ENCODE results near the gene GGACT. TPM values are rescaled to one million over a fixed set of nuclear protein-coding genes. Genes with fewer than 3 reads are reported as not detected.
"Not testable (repeated sequence)": the region's sequence is repeated elsewhere in the genome, so short reads cannot be mapped to it uniquely, and the experiment has no call there.

The GGACT gene
- total and polyA plus RNA-seq, 4 experiments from 2014 or later = 4.4 to 9.6 (median 7.2) TPM

- Histone ChIP-seq H3K27ac (ENCODE audit: low read depth, low read length) (no peak overlapping the region), H3K4me1 (ENCODE audit: insufficient read depth, low read length) (peaks cover 15% of the 10 kb centered on the region), H3K4me3 (ENCODE audit: low read length in 2 of 2) (no peak overlapping the region), H3K27me3 (ENCODE audit: insufficient read depth, low read length) (no peaks in the 10 kb centered on the region), H3K36me3 (ENCODE audit: insufficient read depth, low read length) (no peaks in the 10 kb centered on the region), H3K9me3 (ENCODE audit: control insufficient read depth in 1 of 2, low read length in 2 of 2) (no peaks in the 10 kb centered on the region)
- intact Hi-C loops (cut with micrococcal nuclease) = no loop called here
- CTCF ChIA-PET (ENCODE audit: partially characterized antibody) = interaction anchor here (1.0 to 2.4 kb wide), 3 partner anchors 9 to 17 kb away, joined by 3 to 12 read pairs (median 8); no protein-coding TSS in a partner anchor
- Mint-ChIP-seq H3K36me3 (peaks cover 4 to 18% of the 10 kb centered on the region in 2 donors), H3K9me3 (no peaks in the 10 kb centered on the region), H3K4me1 (peaks cover 5 to 24% (median 8%) of the 10 kb centered on the region in 4 donors), H3K27me3 (no peaks in the 10 kb centered on the region), H3K27ac (peak overlapping the region in 1 of 7 donors; percentile 43), H3K4me3 (no peak overlapping the region)
- POLR2A ChIA-PET (ENCODE audit: partially characterized antibody) = no interaction called here
- no peak for DNase-seq
Observed at GRCh38 chr13:100525453-100526317, 62.9 kb downstream of the GGACT start.

- H3K27ac ChIP-seq (ENCODE audit: low read depth, low read length); H3K27me3 ChIP-seq (ENCODE audit: insufficient read depth, low read length); H3K9me3 ChIP-seq (ENCODE audit: control insufficient read depth in 1 of 2, low read length in 2 of 2); POLR2A ChIA-PET (ENCODE audit: partially characterized antibody); H3K36me3 ChIP-seq (ENCODE audit: insufficient read depth, low read length); H3K9me3 Mint-ChIP-seq; H3K4me3 ChIP-seq (ENCODE audit: low read length in 2 of 2); intact Hi-C loops (cut with micrococcal nuclease); DNase-seq; H3K27ac Mint-ChIP-seq; H3K27me3 Mint-ChIP-seq; H3K4me3 Mint-ChIP-seq: not testable (repeated sequence)
- Mint-ChIP-seq H3K36me3 (peaks cover 4 to 13% of the 10 kb centered on the region in 2 donors), H3K4me1 (peaks cover 5 to 24% (median 8%) of the 10 kb centered on the region in 4 donors)
- CTCF ChIA-PET (ENCODE audit: partially characterized antibody) = interaction anchor here (1.0 to 2.4 kb wide), 2 partner anchors 10 to 18 kb away, joined by 3 to 12 read pairs; no protein-coding TSS in a partner anchor
- H3K4me1 ChIP-seq (ENCODE audit: insufficient read depth, low read length) = peaks cover 15% of the 10 kb centered on the region
Observed at GRCh38 chr13:100524688-100525087, 63.9 kb downstream of the GGACT start.

- Mint-ChIP-seq H3K4me1 (peaks cover 5 to 20% (median 8%) of the 10 kb centered on the region in 4 donors), H3K27ac (no peak overlapping the region), H3K36me3 (peaks cover 4 to 6% of the 10 kb centered on the region in 2 donors), H3K9me3 (no peaks in the 10 kb centered on the region), H3K4me3 (no peak overlapping the region), H3K27me3 (no peaks in the 10 kb centered on the region)
- ChIA-PET POLR2A (ENCODE audit: partially characterized antibody) (no interaction called here), CTCF (ENCODE audit: partially characterized antibody) (interaction anchor here (0.8 to 2.4 kb wide), 2 partner anchors 9 to 11 kb away, joined by 3 to 12 read pairs; no protein-coding TSS in a partner anchor)
- intact Hi-C loops (cut with micrococcal nuclease) = no loop called here
- Histone ChIP-seq H3K4me3 (ENCODE audit: low read length in 2 of 2) (no peak overlapping the region), H3K36me3 (ENCODE audit: insufficient read depth, low read length) (no peaks in the 10 kb centered on the region), H3K4me1 (ENCODE audit: insufficient read depth, low read length) (peaks cover 15% of the 10 kb centered on the region), H3K9me3 (ENCODE audit: control insufficient read depth in 1 of 2, low read length in 2 of 2) (no peaks in the 10 kb centered on the region), H3K27ac (ENCODE audit: low read depth, low read length) (no peak overlapping the region), H3K27me3 (ENCODE audit: insufficient read depth, low read length) (no peaks in the 10 kb centered on the region)
- no peak for DNase-seq
Observed at GRCh38 chr13:100523981-100524386, 64.6 kb downstream of the GGACT start.

GRCh38 chr13:100523411-100523810 is 65.2 kb downstream of the GGACT start:
- H3K4me3 ChIP-seq (ENCODE audit: low read length in 2 of 2) = no peak overlapping the region
- H3K9me3 Mint-ChIP-seq = no peaks in the 10 kb centered on the region
- intact Hi-C loops (cut with micrococcal nuclease) = no loop called here
- peaks cover 6 to 21% (median 9%) of the 10 kb centered on the region in 4 donors for H3K4me1 Mint-ChIP-seq
- no peak overlapping the region for H3K4me3 Mint-ChIP-seq
- CTCF ChIA-PET (ENCODE audit: partially characterized antibody) = interaction anchor here (0.8 to 2.4 kb wide), 2 partner anchors 8 to 10 kb away, joined by 3 to 12 read pairs; no protein-coding TSS in a partner anchor
- H3K9me3 ChIP-seq (ENCODE audit: control insufficient read depth in 1 of 2, low read length in 2 of 2) = no peaks in the 10 kb centered on the region
- no peaks in the 10 kb centered on the region for H3K36me3 ChIP-seq (ENCODE audit: insufficient read depth, low read length)
- POLR2A ChIA-PET (ENCODE audit: partially characterized antibody) = no interaction called here
- peaks cover 19% of the 10 kb centered on the region for H3K4me1 ChIP-seq (ENCODE audit: insufficient read depth, low read length)
- no peaks in the 10 kb centered on the region for H3K27me3 Mint-ChIP-seq
- H3K27ac ChIP-seq (ENCODE audit: low read depth, low read length) = no peak overlapping the region
- H3K27ac Mint-ChIP-seq = peak overlapping the region in 1 of 7 donors; percentile 18
- peaks cover 2 to 4% of the 10 kb centered on the region in 2 donors for H3K36me3 Mint-ChIP-seq
- H3K27me3 ChIP-seq (ENCODE audit: insufficient read depth, low read length) = no peaks in the 10 kb centered on the region
- DNase-seq = no peak

GRCh38 chr13:100522618-100523309 is 65.8 kb downstream of the GGACT start:
- POLR2A ChIA-PET (ENCODE audit: partially characterized antibody) = no interaction called here
- Mint-ChIP-seq H3K27ac (peak overlapping the region in 1 of 7 donors; percentile 78), H3K9me3 (no peaks in the 10 kb centered on the region), H3K36me3 (peaks cover 2 to 4% of the 10 kb centered on the region in 2 donors), H3K27me3 (no peaks in the 10 kb centered on the region), H3K4me1 (peaks cover 12 to 27% (median 14%) of the 10 kb centered on the region in 4 donors), H3K4me3 (peak overlapping the region in 1 of 8 donors; percentile 7)
- no peak for DNase-seq
- H3K27ac ChIP-seq (ENCODE audit: low read depth, low read length) = no peak overlapping the region
- no peaks in the 10 kb centered on the region for H3K9me3 ChIP-seq (ENCODE audit: control insufficient read depth in 1 of 2, low read length in 2 of 2)
- H3K4me3 ChIP-seq (ENCODE audit: low read length in 2 of 2) = no peak overlapping the region
- no peaks in the 10 kb centered on the region for H3K27me3 ChIP-seq (ENCODE audit: insufficient read depth, low read length)
- intact Hi-C loops (cut with micrococcal nuclease) = no loop called here
- CTCF ChIA-PET (ENCODE audit: partially characterized antibody) = interaction anchor here (1.1 kb wide), 1 partner anchor 607 kb away, joined by 3 read pairs; no protein-coding TSS in a partner anchor
- H3K36me3 ChIP-seq (ENCODE audit: insufficient read depth, low read length) = no peaks in the 10 kb centered on the region
- peaks cover 25% of the 10 kb centered on the region for H3K4me1 ChIP-seq (ENCODE audit: insufficient read depth, low read length)

- Mint-ChIP-seq H3K27me3 (no peaks in the 10 kb centered on the region), H3K36me3 (peaks cover 2 to 4% of the 10 kb centered on the region in 2 donors), H3K9me3 (no peaks in the 10 kb centered on the region), H3K27ac (peak overlapping the region in 2 of 7 donors; percentile 13 to 30), H3K4me3 (peak overlapping the region; percentile 63 to 85 (median 72)), H3K4me1 (peaks cover 14 to 34% (median 20%) of the 10 kb centered on the region in 4 donors)
- Histone ChIP-seq H3K27ac (ENCODE audit: low read depth, low read length) (no peak overlapping the region), H3K4me1 (ENCODE audit: insufficient read depth, low read length) (peaks cover 31% of the 10 kb centered on the region), H3K36me3 (ENCODE audit: insufficient read depth, low read length) (no peaks in the 10 kb centered on the region), H3K9me3 (ENCODE audit: control insufficient read depth in 1 of 2, low read length in 2 of 2) (no peaks in the 10 kb centered on the region), H3K4me3 (ENCODE audit: low read length in 2 of 2) (peak overlapping the region in 1 of 2 donors; percentile 3), H3K27me3 (ENCODE audit: insufficient read depth, low read length) (no peaks in the 10 kb centered on the region)
- ChIA-PET CTCF (ENCODE audit: partially characterized antibody) (interaction anchor here (1.1 kb wide), 1 partner anchor 606 kb away, joined by 3 read pairs; no protein-coding TSS in a partner anchor), POLR2A (ENCODE audit: partially characterized antibody) (no interaction called here)
- intact Hi-C loops (cut with micrococcal nuclease) = no loop called here
- peak in 3 of 5 donors; percentile 13 to 18 (median 17) for DNase-seq
Observed at GRCh38 chr13:100521851-100522617, 66.6 kb downstream of the GGACT start.

Measured in CD4-positive, alpha-beta memory T cell (primary cell).